NCI-H2227 treated with DMSO at 0.1 percent for 48 hours (cell line): ENCODE measurements around the gene HSPB6.
"Not testable (repeated sequence)": the region's sequence is repeated elsewhere in the genome, so short reads cannot be mapped to it uniquely, and the experiment has no call there.

Experiments used
- DNase-seq: peaks from one replicate; lab custom pipeline; 2025; lab: John Stamatoyannopoulos, UW

The HSPB6 gene, protein sequence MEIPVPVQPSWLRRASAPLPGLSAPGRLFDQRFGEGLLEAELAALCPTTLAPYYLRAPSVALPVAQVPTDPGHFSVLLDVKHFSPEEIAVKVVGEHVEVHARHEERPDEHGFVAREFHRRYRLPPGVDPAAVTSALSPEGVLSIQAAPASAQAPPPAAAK

DNA sequence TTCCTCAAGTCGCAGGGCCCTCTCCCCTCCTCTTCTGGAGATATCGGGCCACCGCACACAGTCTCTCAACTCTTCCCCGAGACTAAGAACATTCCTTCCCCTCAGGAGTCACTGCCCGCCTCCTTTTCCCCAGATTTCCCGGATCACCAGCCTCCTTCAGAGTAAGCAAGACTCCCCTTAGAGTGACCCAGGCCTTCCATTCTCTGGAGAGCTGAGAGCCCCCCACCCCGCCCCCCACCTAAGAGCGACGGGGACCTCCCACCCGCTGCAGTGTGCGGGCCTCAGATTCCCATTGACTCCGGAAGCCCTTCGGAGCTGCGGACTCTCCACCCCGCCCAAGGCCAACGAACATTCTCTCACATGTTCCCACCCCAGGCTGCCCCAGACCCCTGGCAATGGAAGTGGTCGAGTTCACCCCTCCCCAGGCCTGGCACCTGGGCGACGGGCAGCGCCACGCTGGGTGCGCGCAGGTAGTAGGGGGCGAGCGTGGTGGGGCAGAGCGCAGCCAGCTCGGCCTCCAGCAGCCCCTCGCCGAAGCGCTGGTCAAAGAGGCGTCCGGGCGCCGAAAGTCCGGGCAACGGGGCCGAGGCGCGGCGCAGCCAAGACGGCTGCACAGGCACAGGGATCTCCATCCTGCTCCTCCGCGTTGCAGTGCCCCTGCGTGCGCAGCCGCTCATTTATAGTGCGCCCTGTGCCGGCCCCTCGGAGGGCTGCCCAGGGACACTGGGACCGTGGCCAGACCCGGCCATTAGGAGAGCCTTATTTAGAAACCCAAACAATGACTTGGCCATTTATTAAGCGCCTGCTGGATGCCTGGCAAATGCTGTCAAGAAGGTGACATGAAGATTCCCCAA is at the start of gene HSPB6:
Gene HSPB6, minus strand, starts transcription at position 653 of the 854 bp plus-strand sequence. Its CDS starts 21 bp downstream, at position 632.
- DNase-seq, result no peak

DNA sequence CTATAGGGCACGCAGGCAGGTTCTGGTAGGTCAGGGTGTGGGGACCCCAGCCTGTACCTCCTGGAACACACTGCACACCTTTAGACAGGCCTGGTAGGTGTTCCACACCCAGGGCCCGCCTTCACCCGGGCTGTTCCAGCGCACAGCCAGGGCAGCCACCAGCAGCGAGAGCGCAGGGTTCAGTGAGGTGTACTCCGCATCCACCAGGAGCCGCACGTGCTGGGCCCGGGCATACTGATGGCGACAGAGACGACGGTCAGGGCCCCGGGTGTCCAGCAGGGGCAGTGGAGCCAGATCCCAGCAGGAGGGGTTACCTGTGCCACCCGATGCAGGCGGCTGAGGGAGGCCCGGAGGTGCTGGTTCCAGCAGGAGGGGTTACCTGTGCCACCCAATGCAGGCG is 49.8 kb upstream of the HSPB6 start:
- no peak for DNase-seq

DNA sequence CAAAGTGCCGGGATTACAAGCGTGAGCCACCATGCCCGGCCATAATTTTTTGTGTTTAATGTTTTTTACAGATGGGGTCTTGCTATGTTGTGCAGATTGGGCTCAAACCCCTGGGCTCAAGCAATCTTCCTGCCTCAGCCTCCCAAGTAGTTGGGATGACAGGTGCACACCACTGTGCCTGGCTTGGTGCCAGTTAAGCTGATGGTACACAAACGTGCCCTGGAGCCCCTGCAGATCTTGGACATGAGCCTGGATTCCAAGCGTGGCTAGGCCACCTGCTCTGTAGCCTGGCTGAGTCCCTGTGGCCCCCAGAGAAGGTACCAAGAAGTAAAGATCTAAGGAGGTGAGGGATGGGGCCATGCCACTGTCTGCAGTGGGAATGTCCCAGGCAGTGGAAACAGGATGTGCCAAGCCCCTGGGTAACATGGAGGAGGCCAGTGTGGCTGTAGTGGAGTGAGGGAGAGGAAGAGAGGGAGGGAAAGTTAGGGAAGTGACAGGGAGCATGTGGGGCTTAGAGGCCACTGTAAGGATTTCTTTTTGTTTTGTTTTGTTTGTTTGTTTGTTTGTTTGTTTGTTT is 48.8 kb upstream of the HSPB6 start:
- no peak for DNase-seq

DNA sequence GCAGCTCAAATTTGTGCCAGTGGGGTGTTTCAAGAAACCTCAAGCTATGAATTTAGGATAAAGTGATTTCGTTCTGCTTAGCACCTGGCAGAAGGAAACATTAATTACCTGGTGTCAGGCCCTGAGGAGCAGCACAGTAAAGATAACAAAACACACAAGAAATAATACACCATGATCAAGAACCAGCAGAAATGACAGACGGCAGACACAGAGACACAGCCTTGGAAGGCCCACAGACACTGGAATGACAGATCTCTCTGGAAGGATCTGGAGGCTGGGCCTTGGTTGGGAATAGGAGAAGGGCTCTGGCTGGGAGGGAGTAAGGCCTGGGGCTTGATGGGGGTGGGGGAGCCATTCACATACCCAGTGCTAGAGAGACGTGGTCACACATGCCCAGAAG is 45.0 kb upstream of the HSPB6 start:
- no peak for DNase-seq

DNA sequence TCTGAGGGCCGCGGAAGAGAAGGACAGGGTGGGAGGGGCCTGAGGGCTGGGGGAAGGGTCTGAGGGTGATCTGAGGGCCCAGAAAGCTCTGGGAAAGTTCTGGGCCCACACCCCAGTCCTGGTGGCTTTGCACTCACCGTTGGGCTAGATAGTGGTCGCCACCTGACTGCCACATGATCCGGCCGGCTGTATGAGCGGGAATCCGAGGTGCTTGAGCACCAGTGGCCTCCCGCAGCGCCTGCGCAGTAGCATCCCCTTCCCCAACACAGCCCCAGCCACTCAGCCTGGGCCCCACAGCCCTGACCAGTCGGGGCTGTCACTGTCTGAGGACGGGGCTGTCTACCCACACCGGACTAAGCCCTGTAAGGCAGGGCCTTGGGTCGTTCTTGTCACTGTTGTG is 40.8 kb upstream of the HSPB6 start:
- DNase-seq, result no peak

DNA sequence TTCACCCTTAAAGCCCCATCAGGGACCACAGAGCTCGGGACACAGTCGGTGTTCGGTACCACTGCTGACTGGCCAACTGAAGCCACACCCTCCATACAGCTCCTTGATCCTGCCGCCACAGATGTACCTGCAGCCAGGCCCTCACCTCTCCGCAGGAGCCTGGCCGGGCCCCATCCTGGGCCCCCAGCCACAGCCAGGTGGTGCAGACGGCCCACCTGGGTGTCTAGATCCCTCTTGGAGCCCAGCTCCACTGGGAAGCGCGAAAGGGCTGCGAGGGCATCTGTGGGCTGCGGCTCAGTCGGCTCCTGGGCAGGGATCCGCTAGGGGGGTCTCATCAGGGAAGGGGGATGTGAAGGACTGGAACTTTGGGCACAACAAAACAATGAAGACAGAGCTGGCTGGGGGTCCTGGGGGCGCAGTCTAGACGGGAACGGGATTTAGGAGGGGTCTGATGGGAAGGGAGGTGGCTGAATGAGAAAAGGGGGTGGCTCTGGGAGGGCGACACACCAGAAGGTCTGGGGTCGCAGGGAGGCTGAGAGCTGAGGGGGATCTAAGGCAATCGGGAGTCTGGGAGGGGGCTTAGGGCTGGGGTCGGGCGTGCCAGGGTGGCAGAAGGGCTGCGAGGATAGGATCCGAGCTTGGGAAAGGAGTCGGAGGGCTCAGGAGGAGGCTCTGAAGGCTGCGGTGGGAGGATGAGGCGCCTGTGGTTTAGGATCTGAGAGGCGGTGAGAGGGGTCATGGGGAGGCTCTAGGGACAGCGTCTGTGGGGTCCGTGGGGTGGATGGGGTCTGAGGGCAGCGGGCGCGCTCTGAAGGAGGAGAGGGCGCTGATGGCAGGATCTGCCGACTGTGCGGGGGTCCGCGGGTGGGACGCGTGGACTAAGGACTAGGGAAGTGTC is 40.1 kb upstream of the HSPB6 start:
- no peak for DNase-seq

DNA sequence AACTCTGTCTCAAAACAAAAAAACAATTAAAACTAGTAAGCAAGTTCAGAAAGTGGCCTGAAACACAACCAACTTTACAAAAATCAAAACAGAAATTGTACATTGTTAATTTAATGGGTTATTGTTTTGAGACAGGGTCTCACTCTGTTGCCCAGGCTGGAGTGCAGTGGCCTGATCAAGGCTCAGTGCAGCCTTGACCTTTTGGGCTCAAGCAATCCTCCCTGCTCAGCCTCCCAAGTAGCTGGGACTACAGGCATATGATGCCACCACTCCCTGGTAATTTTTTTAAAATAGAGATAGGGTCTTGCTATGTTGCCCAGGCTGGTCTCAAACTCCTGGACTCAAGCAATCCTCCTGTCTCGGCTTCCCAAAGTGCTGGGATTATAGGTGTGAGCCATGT is 38.7 kb upstream of the HSPB6 start:
- not testable (repeated sequence) for DNase-seq

DNA sequence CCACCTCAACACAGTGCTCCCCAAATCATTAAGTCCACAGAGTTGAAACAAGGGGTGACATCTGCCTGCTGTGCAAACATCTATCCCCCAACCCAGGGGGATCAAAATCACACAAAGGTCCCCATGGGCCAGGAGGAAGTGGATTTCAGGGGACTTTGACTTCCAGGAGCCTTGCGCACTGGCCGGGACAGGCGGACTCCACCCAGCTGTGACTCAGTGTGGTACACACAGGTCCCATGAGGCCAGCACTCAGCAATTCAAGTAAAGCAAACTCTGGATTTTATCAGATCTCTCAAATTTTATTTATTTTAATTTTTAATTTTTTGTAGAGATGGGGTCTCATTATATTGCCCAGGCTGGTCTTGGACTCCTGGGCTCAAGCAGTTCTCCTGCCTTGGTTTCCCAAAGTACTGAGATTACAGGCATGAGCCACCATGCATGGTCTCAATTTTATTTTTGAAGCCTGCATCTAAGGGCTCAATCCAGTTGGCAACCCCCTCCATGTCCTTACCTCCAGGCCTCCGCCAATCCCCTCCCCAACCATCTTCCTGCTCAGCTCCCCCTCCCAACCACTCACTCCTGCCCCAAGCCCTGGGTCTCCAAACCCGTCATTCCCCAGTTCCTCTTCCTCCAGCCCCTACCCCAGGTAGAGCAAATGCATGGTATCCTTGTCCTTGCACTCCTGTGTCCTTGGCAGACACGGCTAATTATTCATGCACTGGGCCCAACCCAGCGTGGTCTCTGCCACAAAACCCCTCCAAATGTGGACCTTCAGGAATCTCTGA is 36.7 kb upstream of the HSPB6 start:
- no peak for DNase-seq

DNA sequence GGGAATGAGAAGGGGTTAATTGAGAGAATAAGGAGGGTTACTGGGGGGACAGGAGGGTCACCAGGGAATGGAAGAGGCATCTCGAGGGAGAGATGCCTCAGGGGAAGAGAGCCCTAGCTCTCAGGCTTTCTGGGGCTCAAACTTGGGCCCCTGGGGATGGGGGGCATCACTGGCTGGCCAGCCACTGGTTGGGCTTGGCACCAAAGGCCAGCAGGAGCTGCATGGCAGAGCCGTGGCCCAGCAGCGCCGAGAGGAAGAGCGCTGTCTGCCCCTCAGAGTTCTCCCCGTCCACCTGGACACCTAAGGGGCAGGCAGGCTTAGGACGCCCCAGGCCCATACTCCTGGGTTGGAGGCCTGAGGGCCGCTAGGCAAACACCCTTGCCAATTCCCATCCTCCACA is 36.1 kb upstream of the HSPB6 start:
- no peak for DNase-seq

DNA sequence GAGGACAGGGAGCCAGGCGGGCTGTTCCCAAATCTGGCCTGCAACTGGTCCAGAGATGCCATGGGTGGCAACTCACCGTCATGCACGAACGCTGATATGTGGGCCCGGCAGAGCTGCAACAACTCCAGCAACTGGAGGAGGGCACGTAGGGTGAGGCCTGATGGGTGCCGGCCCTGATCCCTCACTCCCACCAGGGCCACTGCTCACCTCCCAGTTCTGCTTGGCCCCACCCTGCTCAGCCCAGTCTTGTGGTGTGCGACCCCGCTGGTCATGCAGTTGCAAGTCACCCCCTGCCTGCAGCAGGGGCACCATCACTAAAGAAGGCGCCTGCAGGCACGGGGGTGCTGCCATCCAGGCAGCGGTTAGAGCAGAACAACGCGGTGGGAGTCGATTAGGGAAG is 35.5 kb upstream of the HSPB6 start:
- DNase-seq, result no peak

DNA sequence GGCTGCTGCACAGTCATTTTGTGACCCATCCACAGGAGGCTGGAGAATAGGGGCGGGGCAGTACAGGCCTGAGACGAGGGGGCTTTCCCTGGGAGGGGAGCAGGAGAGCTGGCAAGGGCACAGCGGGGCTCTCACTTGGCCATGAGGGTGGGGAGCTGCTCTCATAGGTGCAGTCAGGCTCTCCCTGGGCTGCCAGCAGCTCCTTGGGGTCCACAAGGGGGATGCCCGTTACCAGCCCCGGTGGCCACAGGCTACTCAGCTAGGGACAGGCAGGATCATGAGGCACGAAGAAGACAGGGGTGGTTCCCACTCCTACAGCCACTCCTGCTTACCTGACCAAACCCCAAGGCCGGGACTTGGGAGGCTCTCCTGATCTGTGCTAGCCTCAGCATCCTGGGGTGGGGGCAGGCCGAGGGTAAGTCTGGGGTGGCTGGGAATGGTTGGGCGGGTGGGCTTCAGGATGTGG is 35.0 kb upstream of the HSPB6 start:
- DNase-seq, result no peak

DNA sequence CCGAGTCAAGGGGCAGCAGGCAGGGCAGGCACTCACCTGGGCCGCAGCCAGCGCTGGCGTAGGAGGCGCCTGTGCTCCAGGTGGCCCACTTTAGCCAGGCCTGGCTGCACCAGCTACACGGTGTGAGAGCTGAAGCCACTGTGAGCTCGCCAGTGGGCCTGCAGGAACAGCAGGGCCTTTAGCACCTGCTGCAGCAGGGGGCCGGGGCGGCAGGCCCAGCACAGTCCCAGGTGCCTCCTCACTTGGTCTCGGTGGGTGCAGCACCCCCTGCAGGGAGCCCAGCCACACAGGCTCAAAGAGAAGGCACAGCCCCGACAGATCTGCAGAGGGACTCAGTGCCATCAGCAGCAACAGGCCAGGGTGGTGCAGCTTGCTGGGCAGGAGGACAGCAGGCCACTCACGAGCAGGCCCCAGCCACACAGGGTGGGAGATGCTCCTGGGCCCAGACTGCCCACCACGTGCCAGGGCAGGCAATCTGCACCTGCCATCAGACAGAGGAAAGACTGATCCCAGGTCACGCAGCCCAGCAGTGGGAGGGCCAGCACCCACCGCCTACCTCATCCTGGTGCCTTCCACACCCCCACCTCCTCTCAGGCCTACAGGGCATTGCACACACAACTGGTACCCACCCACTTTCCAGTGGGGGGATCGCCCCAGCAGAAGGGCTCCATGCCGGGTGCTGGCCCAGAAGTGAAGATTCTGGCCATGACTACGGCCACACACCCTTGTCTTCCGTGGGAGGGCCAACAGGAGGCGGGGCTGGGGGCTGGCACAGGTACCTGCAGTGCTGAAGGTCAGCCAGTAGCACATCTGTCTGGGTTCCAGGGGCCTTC is 34.4 kb upstream of the HSPB6 start:
- no peak for DNase-seq

DNA sequence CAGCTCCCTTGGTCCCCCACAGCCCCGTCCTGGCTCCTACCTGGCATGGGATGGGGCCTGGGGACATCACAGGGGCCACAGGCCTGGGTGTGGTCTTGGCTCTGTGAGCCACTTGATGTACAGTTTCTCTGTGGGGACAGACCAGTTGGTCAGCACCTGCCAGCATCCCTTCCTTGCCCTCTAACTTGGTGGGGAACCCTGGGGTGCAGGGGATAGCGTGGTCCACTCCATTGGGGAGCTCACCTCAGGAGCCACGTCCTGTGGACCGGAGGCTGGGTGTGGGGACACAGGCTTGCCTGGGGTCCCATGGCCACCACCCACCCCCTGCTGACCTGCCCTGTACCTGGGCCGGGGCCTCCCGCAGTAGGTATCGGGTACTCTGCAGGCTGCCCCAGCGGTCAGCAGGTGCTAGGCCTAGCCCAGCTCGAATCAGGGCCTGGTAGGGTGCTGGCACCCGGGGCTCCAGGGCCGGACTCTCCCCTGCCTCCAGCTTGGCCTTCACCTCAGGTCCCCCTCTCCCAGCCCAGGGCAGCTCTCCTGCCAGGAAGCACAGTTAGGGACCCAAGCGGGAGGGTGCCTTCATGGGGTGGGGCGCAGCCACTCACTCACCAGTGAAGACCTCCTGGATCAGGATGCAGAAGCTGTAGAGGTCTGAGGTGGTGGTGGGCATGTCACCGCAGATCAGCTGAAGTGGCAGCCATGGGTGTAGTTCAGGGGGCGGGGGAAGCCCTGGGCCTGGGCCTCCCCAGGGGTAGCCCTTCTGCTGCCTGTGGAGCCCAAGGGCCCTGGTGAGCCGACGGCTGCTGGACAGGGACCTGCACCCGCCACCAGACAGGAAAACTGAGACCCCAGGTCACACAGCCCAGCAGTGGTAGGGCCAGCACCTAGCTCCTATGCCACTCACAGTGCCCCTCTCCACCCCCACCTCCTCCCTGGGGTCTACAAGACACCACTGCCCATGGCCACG is 33.4 kb upstream of the HSPB6 start:
- DNase-seq, result no peak

DNA sequence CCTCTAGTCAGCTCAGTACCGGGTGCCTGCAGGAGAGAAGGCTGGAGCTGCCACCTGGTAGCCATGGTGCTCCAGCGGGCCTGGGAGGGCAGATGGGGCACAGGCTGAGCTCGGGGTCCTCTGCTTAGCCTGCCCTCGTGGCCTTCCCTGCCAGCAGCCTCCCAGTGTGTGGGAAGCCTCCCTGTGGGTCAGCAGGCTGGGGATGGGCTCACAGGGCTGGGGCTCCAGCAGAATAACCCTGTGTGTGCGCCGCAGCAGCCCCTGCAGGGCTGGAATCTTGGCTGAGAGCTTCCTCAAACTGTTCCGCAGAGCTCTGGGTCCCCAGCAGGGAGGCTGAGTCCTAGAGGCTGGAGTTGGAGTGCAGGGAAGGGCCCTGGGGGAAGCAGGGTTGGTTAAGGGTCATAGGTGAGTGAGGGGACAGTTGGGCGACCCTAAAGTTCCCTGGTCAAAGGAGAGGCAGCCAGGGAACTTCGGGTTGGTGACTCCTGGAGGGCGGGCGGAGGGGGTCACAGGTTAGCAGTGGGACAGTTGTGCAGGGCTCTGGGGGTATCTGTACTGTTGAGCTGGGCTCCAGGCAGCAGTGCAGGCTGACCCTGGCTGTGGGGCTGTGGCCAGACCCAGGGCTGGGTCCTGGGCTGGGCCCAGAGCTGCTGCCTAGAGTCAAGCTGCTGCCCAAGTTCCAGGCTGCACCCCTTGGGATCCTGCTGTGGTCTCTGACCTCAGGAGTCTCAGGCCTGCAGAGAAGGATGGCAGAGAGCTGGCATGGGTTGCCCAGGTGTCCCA is 32.6 kb upstream of the HSPB6 start:
- no peak for DNase-seq

DNA sequence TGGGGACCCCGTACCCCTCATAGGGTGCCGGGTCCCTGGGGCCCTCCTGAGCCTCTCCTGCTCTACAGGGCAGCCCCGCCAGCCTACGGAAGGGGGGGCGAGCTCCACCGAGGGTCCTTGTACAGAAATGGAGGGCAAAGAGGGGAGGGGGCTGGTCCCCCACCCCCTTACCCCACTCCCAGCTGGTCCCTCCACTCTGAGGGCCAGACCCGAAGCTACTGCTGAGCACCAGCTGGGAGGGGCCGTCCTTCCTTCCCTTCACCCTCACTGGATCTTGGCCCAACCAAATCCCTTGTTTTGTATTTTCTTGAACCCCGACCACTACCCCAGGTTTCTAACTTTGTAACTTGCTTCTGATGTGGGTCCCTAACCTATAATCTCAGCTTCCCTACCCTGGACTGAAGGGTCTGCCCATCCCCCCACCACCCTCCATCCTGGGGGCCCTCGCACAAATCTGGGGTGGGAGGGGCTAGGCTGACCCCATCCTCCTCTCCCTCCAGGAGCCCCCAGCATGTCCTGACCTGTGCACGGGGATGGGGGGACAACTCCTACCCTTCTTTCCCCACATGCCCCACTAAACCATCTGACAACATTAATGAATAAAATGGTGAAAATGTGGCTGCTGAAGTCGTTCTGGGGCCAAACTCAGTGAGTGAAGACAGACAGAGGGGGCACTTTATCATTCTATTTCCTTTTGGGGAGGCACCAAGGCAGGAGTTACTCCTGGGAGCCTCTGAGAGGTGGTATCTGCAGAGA is 31.6 kb upstream of the HSPB6 start:
- DNase-seq, result no peak

DNA sequence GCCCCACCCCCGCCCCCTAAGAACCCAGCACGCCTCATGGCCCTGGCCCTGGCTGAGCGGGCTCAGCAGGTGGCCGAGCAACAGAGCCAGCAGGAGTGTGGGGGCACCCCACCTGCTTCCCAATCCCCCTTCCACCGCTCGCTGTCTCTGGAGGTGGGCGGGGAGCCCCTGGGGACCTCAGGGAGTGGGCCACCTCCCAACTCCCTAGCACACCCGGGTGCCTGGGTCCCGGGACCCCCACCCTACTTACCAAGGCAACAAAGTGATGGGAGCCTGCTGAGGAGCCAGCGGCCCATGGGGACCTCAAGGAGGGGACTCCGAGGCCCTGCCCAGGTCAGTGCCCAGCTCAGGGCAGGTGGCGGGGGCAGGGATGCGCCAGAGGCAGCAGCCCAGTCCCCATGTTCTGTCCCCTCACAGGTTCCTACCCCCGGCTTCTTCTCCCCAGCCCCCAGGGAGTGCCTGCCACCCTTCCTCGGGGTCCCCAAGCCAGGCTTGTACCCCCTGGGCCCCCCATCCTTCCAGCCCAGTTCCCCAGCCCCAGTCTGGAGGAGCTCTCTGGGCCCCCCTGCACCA is 30.5 kb upstream of the HSPB6 start:
- DNase-seq, result no peak
